MM.1S (cell line): ENCODE results near the gene SLC25A3.

Experiments used
- DNase-seq: peaks from one replicate; pipeline ENCODE4 v3.0.0-alpha.2; 2015
- H2AFZ ChIP-seq: fragments of 300-600 bp; sonication (generic); 2 replicates; pipeline ENCODE4 v1.6.0; 2016; ENCODE audit warnings: antibody characterized with exemption, low read length
- H3F3A ChIP-seq: fragments of 300-600 bp; sonication (generic); 2 replicates; pipeline ENCODE4 v1.6.1; 2016; ENCODE audit warnings: mild to moderate bottlenecking, antibody characterized with exemption, low read length, moderate library complexity, mixed read lengths; ENCODE audit not compliant: insufficient read depth
- H3K27ac ChIP-seq: fragments of 300-600 bp; sonication (generic); 2 replicates; pipeline ENCODE4 v1.5.1; 2016; ENCODE audit warnings: mild to moderate bottlenecking, low read length
- H3K27me3 ChIP-seq: fragments of 300-600 bp; sonication (generic); replicated peaks from 2 replicates; pipeline ENCODE4 v1.6.0; 2016; ENCODE audit warnings: low read length; ENCODE audit not compliant: insufficient read depth
- H3K36me3 ChIP-seq: fragments of 300-600 bp; sonication (generic); replicated peaks from 2 replicates; pipeline ENCODE4 v1.6.1; 2016; ENCODE audit warnings: mild to moderate bottlenecking, low read length, mixed read lengths; ENCODE audit not compliant: insufficient read depth
- H3K4me1 ChIP-seq: fragments of 300-600 bp; sonication (generic); 2 replicates; pipeline ENCODE4 v1.6.1; 2016; ENCODE audit warnings: low read length, mixed read lengths
- H3K4me2 ChIP-seq: fragments of 300-600 bp; sonication (generic); 2 replicates; pipeline ENCODE4 v1.6.0; 2016; ENCODE audit warnings: low read depth, low read length
- H3K4me3 ChIP-seq: fragments of 300-600 bp; sonication (generic); 2 replicates; pipeline ENCODE4 v1.5.1; 2016; ENCODE audit warnings: low read length, mixed read lengths
- H3K79me2 ChIP-seq: fragments of 300-600 bp; sonication (generic); 2 replicates; pipeline ENCODE4 v1.6.1; 2016; ENCODE audit warnings: mixed run types, low read length, mixed read lengths
- H3K9ac ChIP-seq: fragments of 300-600 bp; sonication (generic); 2 replicates; pipeline ENCODE4 v1.6.1; 2016; ENCODE audit warnings: low read length, mixed read lengths
- H3K9me2 ChIP-seq: fragments of 300-600 bp; sonication (generic); replicated peaks from 2 replicates; pipeline ENCODE4 v1.6.1; 2016; ENCODE audit warnings: mild to moderate bottlenecking, low read length, mixed read lengths; ENCODE audit not compliant: insufficient read depth
- H3K9me3 ChIP-seq: fragments of 300-600 bp; sonication (generic); replicated peaks from 2 replicates; pipeline ENCODE4 v1.6.1; 2016; ENCODE audit warnings: mild to moderate bottlenecking, low read length, mixed read lengths; ENCODE audit not compliant: insufficient read depth
- H4K20me1 ChIP-seq: fragments of 300-600 bp; sonication (generic); 2 replicates; pipeline ENCODE4 v1.6.1; 2016; ENCODE audit warnings: mild to moderate bottlenecking, low read length, moderate library complexity, mixed read lengths; ENCODE audit not compliant: insufficient read depth
- CTCF ChIP-seq: fragments of 300-600 bp; sonication (generic); IDR thresholded peaks from 2 replicates; pipeline ENCODE4 v1.5.1; 2016; ENCODE audit warnings: antibody characterized with exemption, low read length, mixed read lengths
- EZH2 ChIP-seq: fragments of 300-600 bp; sonication (generic); optimal IDR thresholded peaks from 2 replicates; pipeline ENCODE3; 2017; ENCODE audit warnings: low read depth, mild to moderate bottlenecking, antibody characterized with exemption, low read length, mixed read lengths
- EZH2phosphoT487 ChIP-seq: fragments of 300-600 bp; sonication (generic); IDR thresholded peaks from 2 replicates; pipeline ENCODE4 v1.6.1; 2018; ENCODE audit warnings: antibody characterized with exemption, low read length

SLC25A3 gene

GRCh38 chr12:98593351-98594049, at the start of gene SLC25A3:
TSS of gene SLC25A3 (plus strand) at chr12:98593686. CDS start at chr12:98593979, 293 bp downstream.
- peaks cover 19% of the 10 kb centered on the region for H4K20me1 ChIP-seq
- H3K9ac ChIP-seq = peak within 1 kb of the TSS; percentile 99
- no peak for TF ChIP-seq CTCF
- TF ChIP-seq EZH2 = no peak
- TF ChIP-seq EZH2phosphoT487 = no peak
- H3K4me3 ChIP-seq = peak within 1 kb of the TSS; percentile 98
- 0 out of 2 replicates have a peak, but pooled peaks cover 7% of the 10 kb centered on the region for H3K4me1 ChIP-seq
- DNase-seq = peak; percentile 98
- no peaks in the 10 kb centered on the region for H3K27me3 ChIP-seq
- H3K9me3 ChIP-seq = no peaks in the 10 kb centered on the region
- H3K36me3 ChIP-seq = peaks cover 5% of the 10 kb centered on the region
- H3K4me2 ChIP-seq = peak within 1 kb of the TSS; percentile 81
- H3K27ac ChIP-seq = peak within 1 kb of the TSS; percentile 75
- no peaks in the 10 kb centered on the region for H3K9me2 ChIP-seq
- peak within 1 kb of the TSS; percentile 60 for H2AFZ ChIP-seq
- 0 out of 2 replicates have a peak, but pooled peaks cover 3% of the 10 kb centered on the region for H3F3A ChIP-seq
- peaks cover 50% of the 10 kb centered on the region for H3K79me2 ChIP-seq

GRCh38 chr12:98543701-98544100, 49.8 kb upstream of the SLC25A3 start:
- Histone ChIP-seq H3K9me3 (no peaks in the 10 kb centered on the region), H4K20me1 (peaks cover 6% of the 10 kb centered on the region; the same call in 1 of the 2 replicates), H3K27ac (no peak overlapping the region), H2AFZ (no peak overlapping the region), H3K36me3 (peaks cover 41% of the 10 kb centered on the region), H3K27me3 (no peaks in the 10 kb centered on the region), H3K9me2 (no peaks in the 10 kb centered on the region), H3K4me1 (no peaks in the 10 kb centered on the region), H3K79me2 (peaks cover 56% of the 10 kb centered on the region), H3K4me2 (no peak overlapping the region), H3K4me3 (no peak overlapping the region), H3F3A (peaks cover 5% of the 10 kb centered on the region; the same call in 1 of the 2 replicates), H3K9ac (no peak overlapping the region)
- no peak for TF ChIP-seq EZH2
- no peak for TF ChIP-seq EZH2phosphoT487
- TF ChIP-seq CTCF = no peak
- no peak for DNase-seq

- peaks cover 52% of the 10 kb centered on the region for H3K79me2 ChIP-seq
- H4K20me1 ChIP-seq = peaks cover 6% of the 10 kb centered on the region; the same call in 1 of the 2 replicates
- H3K36me3 ChIP-seq = peaks cover 41% of the 10 kb centered on the region
Measured at GRCh38 chr12:98544751-98545150, 48.7 kb upstream of the SLC25A3 start.

More at GRCh38 chr12:98544751-98545150, 48.7 kb upstream of the SLC25A3 start:
- Histone ChIP-seq H3F3A (peaks cover 5% of the 10 kb centered on the region; the same call in 1 of the 2 replicates), H3K9ac (no peak overlapping the region), H3K9me2 (no peaks in the 10 kb centered on the region), H3K4me2 (no peak overlapping the region), H3K4me3 (no peak overlapping the region), H2AFZ (no peak overlapping the region), H3K4me1 (no peaks in the 10 kb centered on the region), H3K27me3 (no peaks in the 10 kb centered on the region), H3K9me3 (no peaks in the 10 kb centered on the region), H3K27ac (no peak overlapping the region)
- DNase-seq = no peak
- TF ChIP-seq EZH2 (no peak), CTCF (no peak), EZH2phosphoT487 (no peak)
